Lung (tissue), 12 donors: ENCODE data around the gene RPS14. TPM values are rescaled to one million over a fixed set of nuclear protein-coding genes. Genes with fewer than 3 reads are reported as not detected.

Experiments used
- ATAC-seq: fragments of 200-7000 bp; cut with Tn5 transposase; one replicate; pipeline ENCODE4 v1.9.1; 2020; ENCODE audit warnings: moderate number of reproducible peaks; ENCODE audit not compliant: insufficient read depth, low FRiP score
- DNase-seq, 3 donors: peaks; one replicate each; pipeline ENCODE4 v3.0.0-alpha.2; 2013 to 2017
- H3K27ac ChIP-seq, 2 donors: one replicate each; pipeline ENCODE4 v1.5.1; 2013; ENCODE audit warnings: mild to moderate bottlenecking in 2 of 2, moderate library complexity in 2 of 2, control low read depth in 1 of 2, inconsistent platforms in 1 of 2, low read depth in 1 of 2, low read length in 1 of 2
- H3K27me3 ChIP-seq, 3 donors: one replicate each; pipeline ENCODE4 v1.5.1; 2013; ENCODE audit warnings: low read length in 2 of 3; ENCODE audit not compliant: control insufficient read depth in 3 of 3, insufficient read depth in 3 of 3
- H3K36me3 ChIP-seq, 4 donors: one replicate each; pipeline ENCODE4 v1.5.1; 2013; ENCODE audit warnings: low read length in 4 of 4, mild to moderate bottlenecking in 1 of 4, moderate library complexity in 1 of 4; ENCODE audit not compliant: control insufficient read depth in 4 of 4, insufficient read depth in 4 of 4
- H3K4me1 ChIP-seq, 5 donors: one replicate each; pipeline ENCODE4 v1.5.1; 2013; ENCODE audit warnings: low read length in 5 of 5, mild to moderate bottlenecking in 2 of 5, moderate library complexity in 1 of 5; ENCODE audit not compliant: control insufficient read depth in 5 of 5, insufficient read depth in 5 of 5
- H3K4me3 ChIP-seq: one replicate; pipeline ENCODE4 v1.5.1; 2013; ENCODE audit warnings: mild to moderate bottlenecking, control low read depth, moderate library complexity
- H3K9ac ChIP-seq, 2 donors: one replicate each; pipeline ENCODE4 v1.5.1; 2013; ENCODE audit warnings: low read length in 2 of 2, control low read depth in 1 of 2; ENCODE audit not compliant: insufficient read depth in 1 of 2
- H3K9me3 ChIP-seq, 4 donors: one replicate each; pipeline ENCODE4 v1.5.1; 2013; ENCODE audit warnings: low read length in 3 of 4, mild to moderate bottlenecking in 1 of 4, moderate library complexity in 1 of 4; ENCODE audit not compliant: control insufficient read depth in 4 of 4, insufficient read depth in 3 of 4
- CTCF ChIP-seq: IDR thresholded peaks from 2 replicates; pipeline ENCODE4 v1.5.1; 2012; ENCODE audit warnings: mild to moderate bottlenecking; ENCODE audit errors: control extremely low read depth, extremely low read depth
- WGBS, 2 donors: extraction: QIAGEN DNeasy Blood & Tissue Kit; methylation state at CpG; one replicate each; pipeline ENCODE4 v1.1.7; 2013; 5-methylcytosine and 5-hydroxymethylcytosine counted together
- polyA plus RNA-seq, 2 donors: library from polyadenylated mRNA; stranded (reverse); fragments of 200-250 nt; gene quantifications; one replicate each; pipeline ENCODE4 v1.2.1, GENCODE V29; 2013
- total RNA-seq, 2 donors: library from RNA; depleted of rRNA in 1 of 2; stranded (reverse); fragments of >200 nt in 1 of 2; gene quantifications; one replicate each; pipeline ENCODE4 v1.2.1, GENCODE V29; 2014 to 2021
- donor health status: control.
- donor health status: control.
- donor health status: Bipolar disorder and iron deficiency.
- donor health status: healthy.
- donor health status: DM: yes; HTN: yes; CAD: no.

RPS14 gene
- total and polyA plus RNA-seq, 4 donors, result 1,065 to 4,623 (median 2,452) TPM

- no peak overlapping the region for H3K27ac ChIP-seq
- no peak overlapping the region for H3K4me3 ChIP-seq
- ATAC-seq (no peak), DNase-seq (no peak)
- 84 to 87% methylated on average over 11 of the region's 11 CpGs for WGBS, 2 donors
- TF ChIP-seq CTCF, result no peak
- H3K36me3 ChIP-seq, result peaks cover 8 to 83% (median 20%) of the 10 kb centered on the region in 4 donors
- H3K9me3 ChIP-seq, result no peaks in the 10 kb centered on the region
- no peaks in the 10 kb centered on the region for H3K27me3 ChIP-seq
- no peak overlapping the region for H3K9ac ChIP-seq
- no peaks in the 10 kb centered on the region for H3K4me1 ChIP-seq
Observed at GRCh38 chr5:150399524-150400211, 49.9 kb downstream of the RPS14 start.

- 76 to 84% methylated on average over 12 of the region's 12 CpGs for WGBS, 2 donors
Observed at GRCh38 chr5:150398722-150399523, 50.6 kb downstream of the RPS14 start.

GRCh38 chr5:150397782-150398721, 51.5 kb downstream of the RPS14 start:
- Histone ChIP-seq H3K9me3 (no peaks in the 10 kb centered on the region), H3K36me3 (peaks cover 18 to 86% (median 20%) of the 10 kb centered on the region in 4 donors), H3K27me3 (no peaks in the 10 kb centered on the region), H3K27ac (no peak overlapping the region), H3K4me1 (no peaks in the 10 kb centered on the region), H3K4me3 (no peak overlapping the region), H3K9ac (no peak overlapping the region)
- 83 to 89% methylated on average over 13 of the region's 13 CpGs for WGBS, 2 donors
- ATAC-seq (no peak), DNase-seq (no peak)
- TF ChIP-seq CTCF, result no peak

More at GRCh38 chr5:150398722-150399523, 50.6 kb downstream of the RPS14 start:
- Histone ChIP-seq H3K4me3 (no peak overlapping the region), H3K9me3 (no peaks in the 10 kb centered on the region), H3K36me3 (peaks cover 11 to 82% (median 22%) of the 10 kb centered on the region in 4 donors), H3K27ac (no peak overlapping the region), H3K4me1 (no peaks in the 10 kb centered on the region), H3K9ac (no peak overlapping the region), H3K27me3 (no peaks in the 10 kb centered on the region)
- TF ChIP-seq CTCF, result no peak
- ATAC-seq, result no peak
- no peak for DNase-seq
